Kidney (tissue), 14 donors: Measurements from ENCODE around the gene POLR2I. TPM values are rescaled to one million over a fixed set of nuclear protein-coding genes. Genes with fewer than 3 reads are reported as not detected.
"Not testable (repeated sequence)": the region's sequence is repeated elsewhere in the genome, so short reads cannot be mapped to it uniquely, and the experiment has no call there.

ENCODE experiments used
- DNase-seq, 5 donors: peaks; one replicate each; pipeline ENCODE4 v3.0.0-alpha.2; 2013 to 2020
- FAIRE-seq: peaks from 2 replicates; lab custom pipeline; 2012; peaks lifted over from hg19 to GRCh38; lab: Jason Lieb, UNC
- H3K27ac ChIP-seq, 2 donors: one replicate each; pipeline ENCODE4 v1.7.0; 2013; ENCODE audit warnings: low read depth in 2 of 2, low read length in 2 of 2, inconsistent platforms in 1 of 2
- H3K27me3 ChIP-seq: one replicate; pipeline ENCODE4 v1.7.1; 2013; ENCODE audit warnings: low read length, inconsistent platforms; ENCODE audit not compliant: control insufficient read depth, insufficient read depth
- H3K36me3 ChIP-seq, 3 donors: one replicate each; pipeline versions ENCODE4 v1.7.0 to v1.7.1; 2013; ENCODE audit warnings: low read length in 3 of 3, control low read depth in 1 of 3, inconsistent platforms in 1 of 3; ENCODE audit not compliant: insufficient read depth in 3 of 3, control insufficient read depth in 2 of 3
- H3K4me1 ChIP-seq, 3 donors: one replicate each; pipeline versions ENCODE4 v1.7.0 to v1.7.1; 2013; ENCODE audit warnings: low read length in 3 of 3, inconsistent platforms in 1 of 3, low read depth in 1 of 3; ENCODE audit not compliant: control insufficient read depth in 2 of 3, insufficient read depth in 2 of 3
- H3K4me3 ChIP-seq, 3 donors: one replicate each; pipeline versions ENCODE4 v1.7.0 to v1.8.1; 2013; ENCODE audit warnings: low read length in 3 of 3, control low read depth in 1 of 3, inconsistent platforms in 1 of 3
- H3K9ac ChIP-seq, 3 donors: one replicate each; pipeline versions ENCODE4 v1.7.0 to v1.7.1; 2013; ENCODE audit warnings: low read length in 3 of 3, control low read depth in 1 of 3, inconsistent platforms in 1 of 3
- H3K9me3 ChIP-seq, 3 donors: one replicate each; pipeline versions ENCODE4 v1.7.0 to v1.7.1; 2013; ENCODE audit warnings: low read length in 3 of 3, control low read depth in 1 of 3, inconsistent platforms in 1 of 3; ENCODE audit not compliant: control insufficient read depth in 2 of 3, insufficient read depth in 1 of 3
- intact Hi-C: fragments of 100-400 bp; cut with DNase I; formaldehyde crosslinking; loops from one replicate; pipeline ENCODE4 v1.11.1; 2022
- polyA plus RNA-seq: library from polyadenylated mRNA; stranded (reverse); fragments of 350-450 nt; fragmentation: Illumina TruSeq; extraction: RNeasy Lipid Tissue Mini Kit (QIAGEN cat#74804); gene quantifications from one replicate; pipeline ENCODE4 v1.2.3, GENCODE V29; 2014; ENCODE audit warnings: low read depth, low replicate concordance; ENCODE audit not compliant: insufficient read depth
- total RNA-seq: library from RNA; stranded (reverse); fragmentation: NEBNext Ultra II Directional; extraction: Animal tissue kit (Norgen Biotek cat#: 25700); gene quantifications from one replicate; pipeline ENCODE4 v1.2.1, GENCODE V29; 2021
- TF ChIP-seq, protein P1 (sequence below): IDR thresholded peaks from 3 replicates; pipeline ENCODE4 v1.5.1; 2012; ENCODE audit warnings: mild to moderate bottlenecking, moderate library complexity, borderline replicate concordance; ENCODE audit not compliant: insufficient read depth; ENCODE audit errors: extremely low read depth
- donor health status: control.
- donor health status: control.
- donor health status: control.
- donor health status: control.
- donor health status: control.
- donor health status: DM: yes; HTN: yes; CAD: no.
- donor health status: Normal renal cell carcinoma (clear cell type).

Gene POLR2I
- total and polyA plus RNA-seq, 2 donors from 2014 or later, result 59.9 to 119 TPM

GRCh38 chr19:36072081-36072480 lies 42.6 kb downstream of the POLR2I start:
- Histone ChIP-seq H3K27me3 (no peaks in the 10 kb centered on the region), H3K9ac (no peak overlapping the region), H3K36me3 (no peaks in the 10 kb centered on the region), H3K27ac (no peak overlapping the region), H3K4me3 (no peak overlapping the region), H3K9me3 (no peaks in the 10 kb centered on the region), H3K4me1 (no peaks in the 10 kb centered on the region)
- intact Hi-C loops, result no loop called here
- FAIRE-seq, result no peak
- peak in 1 of 5 donors; percentile 31 for DNase-seq
- TF ChIP-seq, protein P1, sequence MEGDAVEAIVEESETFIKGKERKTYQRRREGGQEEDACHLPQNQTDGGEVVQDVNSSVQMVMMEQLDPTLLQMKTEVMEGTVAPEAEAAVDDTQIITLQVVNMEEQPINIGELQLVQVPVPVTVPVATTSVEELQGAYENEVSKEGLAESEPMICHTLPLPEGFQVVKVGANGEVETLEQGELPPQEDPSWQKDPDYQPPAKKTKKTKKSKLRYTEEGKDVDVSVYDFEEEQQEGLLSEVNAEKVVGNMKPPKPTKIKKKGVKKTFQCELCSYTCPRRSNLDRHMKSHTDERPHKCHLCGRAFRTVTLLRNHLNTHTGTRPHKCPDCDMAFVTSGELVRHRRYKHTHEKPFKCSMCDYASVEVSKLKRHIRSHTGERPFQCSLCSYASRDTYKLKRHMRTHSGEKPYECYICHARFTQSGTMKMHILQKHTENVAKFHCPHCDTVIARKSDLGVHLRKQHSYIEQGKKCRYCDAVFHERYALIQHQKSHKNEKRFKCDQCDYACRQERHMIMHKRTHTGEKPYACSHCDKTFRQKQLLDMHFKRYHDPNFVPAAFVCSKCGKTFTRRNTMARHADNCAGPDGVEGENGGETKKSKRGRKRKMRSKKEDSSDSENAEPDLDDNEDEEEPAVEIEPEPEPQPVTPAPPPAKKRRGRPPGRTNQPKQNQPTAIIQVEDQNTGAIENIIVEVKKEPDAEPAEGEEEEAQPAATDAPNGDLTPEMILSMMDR, result no peak

GRCh38 chr19:36068810-36069499 lies 45.7 kb downstream of the POLR2I start:
- intact Hi-C loops, H3K9me3 ChIP-seq, H3K36me3 ChIP-seq, H3K27me3 ChIP-seq, H3K4me1 ChIP-seq, H3K9ac ChIP-seq, H3K27ac ChIP-seq, FAIRE-seq, H3K4me3 ChIP-seq: not testable (repeated sequence)
- DNase-seq, result peak in 1 of 5 donors; percentile 69

- Histone ChIP-seq H3K27ac (no peak overlapping the region), H3K9ac (no peak overlapping the region), H3K4me1 (no peaks in the 10 kb centered on the region), H3K27me3 (no peaks in the 10 kb centered on the region), H3K36me3 (no peaks in the 10 kb centered on the region), H3K9me3 (no peaks in the 10 kb centered on the region), H3K4me3 (no peak overlapping the region)
- FAIRE-seq (no peak), DNase-seq (no peak)
- intact Hi-C loops, result no loop called here
- TF ChIP-seq, protein P1, result no peak
Observed at GRCh38 chr19:36067681-36068080, 47.0 kb downstream of the POLR2I start.

- Histone ChIP-seq H3K27ac (no peak overlapping the region), H3K4me3 (no peak overlapping the region), H3K9me3 (no peaks in the 10 kb centered on the region), H3K36me3 (no peaks in the 10 kb centered on the region), H3K9ac (no peak overlapping the region), H3K27me3 (no peaks in the 10 kb centered on the region), H3K4me1 (no peaks in the 10 kb centered on the region)
- TF ChIP-seq, protein P1, result no peak
- intact Hi-C loops, result no loop called here
- DNase-seq, result no peak
- no peak for FAIRE-seq
Observed at GRCh38 chr19:36064826-36065225, 49.8 kb downstream of the POLR2I start.

Other genes starting within 250 kb of the POLR2I start
- gene APLP1, start 246.3 kb downstream of the POLR2I start, total RNA-seq, result 3.8 TPM
- gene APLP1, start 246.3 kb downstream of the POLR2I start, polyA plus RNA-seq, result 13.6 TPM
- gene NFKBID, start 214.3 kb downstream of the POLR2I start, total RNA-seq, result 23.9 TPM
- 1.9 TPM for gene NFKBID, start 214.3 kb downstream of the POLR2I start, polyA plus RNA-seq
- gene HCST, start 212.3 kb downstream of the POLR2I start, total RNA-seq, result 16.7 TPM
- 10.6 TPM for gene HCST, start 212.3 kb downstream of the POLR2I start, polyA plus RNA-seq
- gene TYROBP, start 206.6 kb downstream of the POLR2I start, total RNA-seq, result 77.6 TPM
- 64.2 TPM for gene TYROBP, start 206.6 kb downstream of the POLR2I start, polyA plus RNA-seq
- gene LRFN3, start 178.5 kb downstream of the POLR2I start, total RNA-seq, result 9.4 TPM
- gene LRFN3, start 178.5 kb downstream of the POLR2I start, polyA plus RNA-seq, result 8.2 TPM
- gene SDHAF1, start 119.7 kb downstream of the POLR2I start, total RNA-seq, result 15.0 TPM
- 34.3 TPM for gene SDHAF1, start 119.7 kb downstream of the POLR2I start, polyA plus RNA-seq
- gene SYNE4, start 106.1 kb downstream of the POLR2I start, total RNA-seq, result 7.0 TPM
- gene SYNE4, start 106.1 kb downstream of the POLR2I start, polyA plus RNA-seq, result 15.7 TPM
- 21.5 TPM for gene ALKBH6, start 100.7 kb downstream of the POLR2I start, total RNA-seq
- gene ALKBH6, start 100.7 kb downstream of the POLR2I start, polyA plus RNA-seq, result 21.7 TPM
- gene CLIP3, start 82.0 kb downstream of the POLR2I start, total RNA-seq, result 10.3 TPM
- gene CLIP3, start 82.0 kb downstream of the POLR2I start, polyA plus RNA-seq, result 12.3 TPM
- 3.7 TPM for gene THAP8, start 60.6 kb downstream of the POLR2I start, total RNA-seq
- gene THAP8, start 60.6 kb downstream of the POLR2I start, polyA plus RNA-seq, result 10.3 TPM
- gene WDR62, start 60.0 kb downstream of the POLR2I start, total RNA-seq, result 0.69 TPM
- 0.58 TPM for gene WDR62, start 60.0 kb downstream of the POLR2I start, polyA plus RNA-seq
- gene OVOL3, start 3.7 kb downstream of the POLR2I start, total RNA-seq, result not detected
- not detected for gene OVOL3, start 3.7 kb downstream of the POLR2I start, polyA plus RNA-seq
- 144 TPM for gene TBCB, start 593 bp upstream of the POLR2I start, total RNA-seq
- 242 TPM for gene TBCB, start 593 bp upstream of the POLR2I start, polyA plus RNA-seq
- 861 TPM for gene CAPNS1, start 25.2 kb upstream of the POLR2I start, total RNA-seq
- 1,098 TPM for gene CAPNS1, start 25.2 kb upstream of the POLR2I start, polyA plus RNA-seq
- 56.2 TPM for gene COX7A1, start 37.6 kb upstream of the POLR2I start, total RNA-seq
- 199 TPM for gene COX7A1, start 37.6 kb upstream of the POLR2I start, polyA plus RNA-seq
- gene ZNF565, start 99.8 kb upstream of the POLR2I start, total RNA-seq, result 4.6 TPM
- 1.5 TPM for gene ZNF565, start 99.8 kb upstream of the POLR2I start, polyA plus RNA-seq
- gene ZNF146, start 100.2 kb upstream of the POLR2I start, total RNA-seq, result 50.8 TPM
- gene ZNF146, start 100.2 kb upstream of the POLR2I start, polyA plus RNA-seq, result 21.0 TPM